Subcutaneous adipose tissue (tissue), 4 donors: Measurements from ENCODE around the gene NGEF. TPM values are rescaled to one million over a fixed set of nuclear protein-coding genes. Genes with fewer than 3 reads are reported as not detected.

Experiments used
- total RNA-seq, 4 donors: library from RNA; depleted of rRNA; stranded (reverse); fragments of >200 nt; gene quantifications; one replicate each; pipeline ENCODE4 v1.1.0, GENCODE V29; 2016
- TF ChIP-seq, protein P1 (sequence below): fragments of 450-650 bp; IDR thresholded peaks from one replicate; pipeline ENCODE4 v1.5.1; 2016; ENCODE audit warnings: low read depth, mild to moderate bottlenecking, control low read depth, antibody characterized with exemption, moderate library complexity

NGEF gene, protein sequence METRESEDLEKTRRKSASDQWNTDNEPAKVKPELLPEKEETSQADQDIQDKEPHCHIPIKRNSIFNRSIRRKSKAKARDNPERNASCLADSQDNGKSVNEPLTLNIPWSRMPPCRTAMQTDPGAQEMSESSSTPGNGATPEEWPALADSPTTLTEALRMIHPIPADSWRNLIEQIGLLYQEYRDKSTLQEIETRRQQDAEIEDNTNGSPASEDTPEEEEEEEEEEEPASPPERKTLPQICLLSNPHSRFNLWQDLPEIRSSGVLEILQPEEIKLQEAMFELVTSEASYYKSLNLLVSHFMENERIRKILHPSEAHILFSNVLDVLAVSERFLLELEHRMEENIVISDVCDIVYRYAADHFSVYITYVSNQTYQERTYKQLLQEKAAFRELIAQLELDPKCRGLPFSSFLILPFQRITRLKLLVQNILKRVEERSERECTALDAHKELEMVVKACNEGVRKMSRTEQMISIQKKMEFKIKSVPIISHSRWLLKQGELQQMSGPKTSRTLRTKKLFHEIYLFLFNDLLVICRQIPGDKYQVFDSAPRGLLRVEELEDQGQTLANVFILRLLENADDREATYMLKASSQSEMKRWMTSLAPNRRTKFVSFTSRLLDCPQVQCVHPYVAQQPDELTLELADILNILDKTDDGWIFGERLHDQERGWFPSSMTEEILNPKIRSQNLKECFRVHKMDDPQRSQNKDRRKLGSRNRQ
- total RNA-seq = 1 to 10 TPM in 1 of 4 donors, under 1 TPM in 2, not detected in 1; 0.16 to 1.3 (median 0.17) TPM

DNA sequence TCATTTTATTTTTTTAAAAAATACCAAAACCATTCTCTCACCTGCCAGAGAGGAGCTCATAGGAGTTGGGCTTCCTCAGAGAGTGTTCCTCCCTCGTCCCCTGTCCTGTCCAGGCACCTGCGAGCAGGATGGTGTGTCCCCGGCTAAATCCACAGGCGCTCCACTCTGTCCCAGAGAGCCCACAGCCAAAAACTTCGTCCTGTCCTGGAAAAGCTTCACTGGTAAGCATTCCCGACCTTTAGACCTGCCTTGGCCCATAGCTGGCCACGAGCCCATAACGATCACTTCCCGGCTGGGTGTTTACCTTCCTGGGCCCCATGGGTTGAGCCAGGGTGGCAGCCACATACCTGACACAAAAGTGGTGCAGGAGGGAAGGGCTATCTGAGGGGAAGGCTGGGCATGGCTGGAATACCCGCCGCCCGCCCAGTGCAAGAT is at the start of gene NGEF:
Gene NGEF, minus strand, starts transcription at position 230 of the 435 bp plus-strand sequence. CDS start 38,366 bp downstream, outside the sequence.
- TF ChIP-seq, protein P1, sequence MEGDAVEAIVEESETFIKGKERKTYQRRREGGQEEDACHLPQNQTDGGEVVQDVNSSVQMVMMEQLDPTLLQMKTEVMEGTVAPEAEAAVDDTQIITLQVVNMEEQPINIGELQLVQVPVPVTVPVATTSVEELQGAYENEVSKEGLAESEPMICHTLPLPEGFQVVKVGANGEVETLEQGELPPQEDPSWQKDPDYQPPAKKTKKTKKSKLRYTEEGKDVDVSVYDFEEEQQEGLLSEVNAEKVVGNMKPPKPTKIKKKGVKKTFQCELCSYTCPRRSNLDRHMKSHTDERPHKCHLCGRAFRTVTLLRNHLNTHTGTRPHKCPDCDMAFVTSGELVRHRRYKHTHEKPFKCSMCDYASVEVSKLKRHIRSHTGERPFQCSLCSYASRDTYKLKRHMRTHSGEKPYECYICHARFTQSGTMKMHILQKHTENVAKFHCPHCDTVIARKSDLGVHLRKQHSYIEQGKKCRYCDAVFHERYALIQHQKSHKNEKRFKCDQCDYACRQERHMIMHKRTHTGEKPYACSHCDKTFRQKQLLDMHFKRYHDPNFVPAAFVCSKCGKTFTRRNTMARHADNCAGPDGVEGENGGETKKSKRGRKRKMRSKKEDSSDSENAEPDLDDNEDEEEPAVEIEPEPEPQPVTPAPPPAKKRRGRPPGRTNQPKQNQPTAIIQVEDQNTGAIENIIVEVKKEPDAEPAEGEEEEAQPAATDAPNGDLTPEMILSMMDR = no peak

DNA sequence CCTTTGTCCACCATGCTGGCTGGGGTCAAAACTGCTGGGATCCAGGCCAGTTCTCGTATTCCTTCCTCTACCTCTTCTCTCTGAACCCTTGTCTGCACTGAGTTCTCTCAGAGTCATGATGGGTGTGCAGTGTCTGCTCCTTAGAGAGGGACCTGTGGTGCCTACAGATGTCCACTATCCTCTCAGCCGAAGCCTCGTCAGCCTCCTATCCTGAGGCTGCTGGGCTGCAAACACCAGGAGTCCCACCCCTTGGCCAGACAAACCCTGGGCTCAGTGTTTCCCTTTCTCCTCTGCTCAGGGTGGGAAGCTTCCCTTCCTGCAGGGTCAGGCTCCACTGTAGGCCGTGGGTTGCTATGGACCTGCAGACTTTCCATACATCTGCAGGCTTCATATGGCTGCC is 49.4 kb upstream of the NGEF start:
- TF ChIP-seq, protein P1 = no peak

DNA sequence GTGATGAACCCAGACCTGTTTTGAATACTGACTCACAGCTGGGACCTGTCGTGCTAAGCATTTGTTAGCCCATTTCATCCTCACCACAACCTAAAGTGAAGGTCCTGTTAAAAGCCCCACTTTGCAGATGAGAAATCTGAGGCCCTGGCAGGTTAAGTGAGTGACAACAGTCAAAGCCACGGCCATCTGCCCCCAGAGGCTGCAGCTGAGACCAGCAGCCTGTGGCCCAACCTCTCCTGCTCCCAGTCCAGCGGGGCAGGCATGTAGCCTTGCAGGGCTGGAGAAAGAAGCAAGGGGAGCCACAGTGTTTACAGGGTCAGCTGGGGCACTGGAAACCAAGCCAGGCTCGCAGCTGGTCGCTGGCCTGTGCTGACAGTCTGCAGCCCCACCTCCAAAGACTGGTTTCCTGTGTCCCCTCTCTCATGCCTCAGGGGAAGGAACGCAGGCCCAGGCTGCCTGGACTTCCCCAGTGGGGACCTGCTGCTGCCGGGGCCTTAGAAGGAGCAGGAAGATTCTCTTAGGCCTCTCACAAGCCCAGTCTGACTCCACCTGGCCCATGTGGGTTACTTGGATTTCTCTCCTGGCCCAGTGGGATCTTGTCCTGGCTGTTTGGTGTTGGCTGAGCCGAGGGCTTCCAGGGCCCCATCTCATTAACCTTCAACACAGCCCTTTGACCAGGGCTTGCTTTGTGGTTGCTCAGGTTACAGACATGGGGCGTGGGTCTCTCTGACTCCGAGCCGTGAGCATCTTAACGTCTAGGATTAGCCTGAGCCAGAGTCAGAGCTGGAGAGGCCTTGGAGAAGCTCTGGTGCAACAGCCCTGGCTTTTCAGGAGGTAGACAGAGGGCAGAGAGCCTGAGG is 48.8 kb upstream of the NGEF start:
- TF ChIP-seq, protein P1 = no peak

DNA sequence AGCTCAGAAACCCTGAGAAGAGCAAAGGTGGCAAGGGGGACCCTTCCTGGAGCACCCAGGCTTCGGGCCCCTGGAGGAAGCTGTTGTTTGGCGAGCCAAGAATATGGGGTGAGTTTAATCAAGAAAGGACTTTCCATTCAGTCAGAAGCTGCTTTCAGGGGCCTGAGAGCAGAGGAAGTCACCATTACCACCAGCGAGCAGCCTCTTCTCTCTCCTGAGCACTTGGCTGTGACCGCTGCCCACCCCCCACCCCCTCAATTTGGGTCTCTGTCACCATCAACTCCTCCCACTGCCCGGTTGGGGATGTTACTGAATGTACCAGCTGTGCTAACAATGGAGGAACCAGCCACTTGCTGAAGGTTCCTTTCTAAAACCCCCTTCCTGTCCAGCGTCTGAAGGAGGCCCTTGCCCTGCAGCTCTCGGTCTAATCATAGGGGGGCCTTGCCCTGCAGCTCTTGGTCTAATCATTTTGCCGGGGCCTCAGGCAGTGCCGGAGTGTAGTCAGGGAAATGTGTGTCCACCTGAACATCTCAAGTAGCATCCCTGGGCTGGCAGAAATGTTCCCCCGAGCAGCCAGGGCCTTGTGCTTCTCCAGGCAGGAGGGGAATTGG is 48.0 kb upstream of the NGEF start:
- TF ChIP-seq, protein P1 = no peak

DNA sequence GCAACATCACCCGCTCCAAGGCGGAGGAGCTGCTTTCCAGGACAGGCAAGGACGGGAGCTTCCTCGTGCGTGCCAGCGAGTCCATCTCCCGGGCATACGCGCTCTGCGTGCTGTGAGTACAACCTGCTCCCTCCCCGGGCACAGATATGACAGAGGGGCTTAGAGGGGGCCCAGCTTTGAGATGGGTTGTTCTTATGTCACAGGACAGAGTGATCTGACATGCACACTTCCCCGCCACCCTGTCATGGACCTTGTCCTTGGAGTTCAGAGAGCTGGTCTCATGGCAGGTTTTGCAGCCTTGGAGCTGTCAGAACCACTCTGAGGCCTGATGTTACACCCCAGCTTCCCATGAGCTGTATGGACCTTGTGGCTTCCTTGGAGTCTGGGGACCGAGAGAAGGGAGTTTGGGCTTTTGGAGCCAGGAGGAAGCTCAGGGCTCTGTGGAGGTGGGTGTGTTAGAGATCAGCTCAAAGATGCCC is 47.5 kb upstream of the NGEF start:
- TF ChIP-seq, protein P1 = no peak

DNA sequence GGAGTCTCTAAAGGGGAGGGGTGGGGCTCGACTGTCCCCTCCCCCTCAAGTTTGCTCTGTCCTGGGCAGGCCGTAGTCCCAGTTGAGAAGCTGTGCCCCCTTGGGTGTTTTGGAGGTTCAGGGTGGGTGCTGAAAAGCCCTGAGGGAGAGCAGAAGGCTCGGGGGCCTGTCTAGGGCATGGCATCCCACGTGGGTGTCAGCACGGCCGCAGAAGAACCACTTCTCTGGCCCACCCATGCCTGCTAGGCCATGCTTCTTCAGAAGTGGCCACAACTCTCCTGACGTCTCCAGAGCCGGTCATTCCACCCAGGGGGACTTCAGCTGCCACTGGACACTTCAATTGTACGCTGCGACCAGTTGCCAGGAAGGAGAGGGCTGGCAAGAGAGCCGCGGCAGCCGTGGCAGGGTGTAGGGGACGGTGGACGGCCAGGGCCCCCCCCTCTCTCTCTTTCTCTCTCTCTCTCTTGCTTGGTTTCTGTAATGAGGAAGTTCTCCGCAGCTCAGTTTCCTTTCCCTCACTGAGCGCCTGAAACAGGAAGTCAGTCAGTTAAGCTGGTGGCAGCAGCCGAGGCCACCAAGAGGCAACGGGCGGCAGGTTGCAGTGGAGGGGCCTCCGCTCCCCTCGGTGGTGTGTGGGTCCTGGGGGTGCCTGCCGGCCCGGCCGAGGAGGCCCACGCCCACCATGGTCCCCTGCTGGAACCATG is 46.9 kb upstream of the NGEF start, which contains the start of gene INPP5D:
Gene INPP5D, plus strand, starts transcription at position 546 of the 704 bp plus-strand sequence. Its CDS starts 137 bp downstream, at position 683.
- TF ChIP-seq, protein P1 = no peak
